Sigmoid colon (tissue), 7 donors: ENCODE results near the gene ACSM5. TPM values are rescaled to one million over a fixed set of nuclear protein-coding genes. Genes with fewer than 3 reads are reported as not detected.

ENCODE experiments used
- DNase-seq: peaks from one replicate; pipeline ENCODE4 v3.0.0-alpha.2; 2019
- H3K27ac ChIP-seq, 4 donors: fragments of 200-600 bp; sonication (generic); one replicate each; pipeline ENCODE4 v1.5.1; 2016 to 2019; ENCODE audit warnings: mild to moderate bottlenecking in 1 of 4
- H3K27me3 ChIP-seq, 3 donors: fragments of 200-600 bp; sonication (generic); one replicate each; pipeline ENCODE4 v1.5.1; 2019; ENCODE audit warnings: mild to moderate bottlenecking in 1 of 3
- H3K36me3 ChIP-seq, 4 donors: fragments of 200-600 bp; sonication (generic); one replicate each; pipeline ENCODE4 v1.5.1; 2016 to 2019
- H3K4me1 ChIP-seq, 4 donors: fragments of 200-600 bp; sonication (generic); one replicate each; pipeline ENCODE4 v1.5.1; 2017 to 2019
- H3K4me3 ChIP-seq, 4 donors: fragments of 200-600 bp; sonication (generic); one replicate each; pipeline ENCODE4 v1.5.1; 2017 to 2019; ENCODE audit warnings: mild to moderate bottlenecking in 2 of 4, moderate library complexity in 1 of 4
- H3K9me3 ChIP-seq, 4 donors: fragments of 200-600 bp in 3 of 4; sonication (generic) in 3 of 4; one replicate each; pipeline versions ENCODE4 v1.5.1 to v1.6.1; 2013 to 2019
- CTCF ChIP-seq, 4 experiments: fragments of 450-650 bp in 3 of 4; fragments of 200-600 bp in 1 of 4; IDR thresholded peaks; one replicate each; pipeline ENCODE4 v1.5.1; 2016 to 2019; ENCODE audit warnings: antibody characterized with exemption in 4 of 4, mild to moderate bottlenecking in 3 of 4, moderate library complexity in 2 of 4
- EP300 ChIP-seq, 4 donors: sonication (generic); formaldehyde crosslinking; IDR thresholded peaks; one replicate each; pipeline ENCODE4 v1.6.1; 2017; ENCODE audit warnings: antibody characterized with exemption in 4 of 4
- POLR2A ChIP-seq, 2 donors: fragments of 450-650 bp; IDR thresholded peaks; one replicate each; pipeline ENCODE4 v1.6.1; 2016; ENCODE audit warnings: antibody characterized with exemption in 2 of 2, mild to moderate bottlenecking in 2 of 2, moderate library complexity in 2 of 2
- POLR2AphosphoS5 ChIP-seq, 4 donors: sonication (generic); formaldehyde crosslinking; IDR thresholded peaks; one replicate each; pipeline ENCODE4 v1.6.1; 2017; ENCODE audit warnings: antibody characterized with exemption in 4 of 4
- WGBS, 2 donors: extraction: QIAGEN DNeasy Blood & Tissue Kit; methylation state at CpG; one replicate each; pipeline ENCODE4 v1.1.7; 2013; 5-methylcytosine and 5-hydroxymethylcytosine counted together
- intact Hi-C: fragments of 100-400 bp; cut with DNase I; formaldehyde crosslinking; loops from one replicate; pipeline ENCODE4 v1.15.1; 2023
- polyA plus RNA-seq, 3 donors: library from polyadenylated mRNA; stranded (reverse); fragments of 200-250 nt; gene quantifications; one replicate each; pipeline ENCODE4 v1.2.3, GENCODE V29; 2013
- total RNA-seq, 4 donors: library from RNA; depleted of rRNA; stranded (reverse); fragments of >200 nt; gene quantifications; one replicate each; pipeline ENCODE4 v1.1.0, GENCODE V29; 2016
- donor health status: healthy with polysubstance abuse.
- donor health status: Bipolar disorder and iron deficiency.
- donor health status: healthy.

ACSM5 gene
- total and polyA plus RNA-seq, 7 donors, result 0.69 to 11.4 (median 3.1) TPM

- Histone ChIP-seq H3K27me3 (peaks cover 0 to 12% (median 5%) of the 10 kb centered on the region in 3 donors), H3K4me1 (peaks cover 0 to 6% (median 0%) of the 10 kb centered on the region in 4 donors), H3K36me3 (no peaks in the 10 kb centered on the region), H3K27ac (no peak overlapping the region), H3K9me3 (no peaks in the 10 kb centered on the region), H3K4me3 (no peak overlapping the region)
- DNase-seq, result peak; percentile 74
- WGBS, 2 donors, result 25 to 31% methylated on average over 11 of the region's 11 CpGs
- TF ChIP-seq EP300 (IDR thresholded peaks at IDR 0.05) (no peak), POLR2A (IDR thresholded peaks at IDR 0.05) (no peak), CTCF (IDR thresholded peaks at IDR 0.05) (peak; percentile 44 to 86 (median 69)), POLR2AphosphoS5 (IDR thresholded peaks at IDR 0.05) (no peak)
- intact Hi-C loops, result loop anchor here (1.0 kb wide), 1 partner anchor 476 kb away; no protein-coding TSS in a partner anchor
Observed at GRCh38 chr16:20383106-20384029, 26.0 kb upstream of the ACSM5 start.

- no peak overlapping the region for H3K27ac ChIP-seq
- no peaks in the 10 kb centered on the region for H3K9me3 ChIP-seq
- peaks cover 0 to 6% (median 0%) of the 10 kb centered on the region in 4 donors for H3K4me1 ChIP-seq
- TF ChIP-seq CTCF (IDR thresholded peaks at IDR 0.05), result peak; percentile 14 to 84 (median 53)
- no peak for TF ChIP-seq EP300 (IDR thresholded peaks at IDR 0.05)
- intact Hi-C loops, result no loop called here
- 30 to 44% methylated on average over 30 of the region's 30 CpGs for WGBS, 2 donors
- H3K27me3 ChIP-seq, result peaks cover 0 to 12% (median 5%) of the 10 kb centered on the region in 3 donors
- H3K36me3 ChIP-seq, result no peaks in the 10 kb centered on the region
- H3K4me3 ChIP-seq, result peak overlapping the region in 1 of 4 donors; percentile 10
- peak; percentile 74 for DNase-seq
Observed at GRCh38 chr16:20385844-20386832, 23.2 kb upstream of the ACSM5 start.

GRCh38 chr16:20387978-20388377 is 21.4 kb upstream of the ACSM5 start:
- Histone ChIP-seq H3K27me3 (peaks cover 0 to 12% (median 5%) of the 10 kb centered on the region in 3 donors), H3K4me3 (no peak overlapping the region), H3K36me3 (no peaks in the 10 kb centered on the region), H3K27ac (no peak overlapping the region), H3K9me3 (no peaks in the 10 kb centered on the region), H3K4me1 (peaks cover 0 to 6% (median 0%) of the 10 kb centered on the region in 4 donors)
- WGBS, 2 donors, result 95 to 97% methylated on average over 3 of the region's 3 CpGs
- intact Hi-C loops, result no loop called here
- TF ChIP-seq POLR2AphosphoS5 (IDR thresholded peaks at IDR 0.05) (no peak), POLR2A (IDR thresholded peaks at IDR 0.05) (no peak), CTCF (IDR thresholded peaks at IDR 0.05) (no peak), EP300 (IDR thresholded peaks at IDR 0.05) (no peak)
- DNase-seq, result no peak

GRCh38 chr16:20388854-20389253 is 20.5 kb upstream of the ACSM5 start:
- 22 to 68% methylated on average over 1 of the region's 1 CpG for WGBS, 2 donors
- Histone ChIP-seq H3K9me3 (no peaks in the 10 kb centered on the region), H3K4me1 (peaks cover 0 to 15% (median 7%) of the 10 kb centered on the region in 4 donors), H3K27ac (no peak overlapping the region), H3K4me3 (no peak overlapping the region), H3K36me3 (no peaks in the 10 kb centered on the region), H3K27me3 (peaks cover 0 to 12% (median 5%) of the 10 kb centered on the region in 3 donors)
- no peak for TF ChIP-seq CTCF (IDR thresholded peaks at IDR 0.05)
- no peak for TF ChIP-seq EP300 (IDR thresholded peaks at IDR 0.05)
- TF ChIP-seq POLR2AphosphoS5 (IDR thresholded peaks at IDR 0.05), result no peak
- TF ChIP-seq POLR2A (IDR thresholded peaks at IDR 0.05), result no peak
- no peak for DNase-seq
- intact Hi-C loops, result no loop called here
